ENCODE data around the gene FAM107B.

- TF ChIP-seq CTCF (IDR thresholded peaks at IDR 0.05; ENCODE audit: extremely low read depth in 1 of 2, insufficient read depth in 1 of 2, low read depth in 1 of 2, low read length in 2 of 2) (no peak), MAX (IDR thresholded peaks at IDR 0.05; ENCODE audit: insufficient read depth, insufficient read length) (no peak)
Measured at GRCh38 chr10:14595526-14596182, 179.0 kb downstream of the FAM107B start.

All from endothelial cell of umbilical vein (primary cell).